ENCODE results near the gene MYL10.
"Not testable (repeated sequence)": the region's sequence is repeated elsewhere in the genome, so short reads cannot be mapped to it uniquely, and the experiment has no call there.

Gene MYL10

GRCh38 chr7:101650579-101651081 lies 21.5 kb upstream of the MYL10 start:
- no peak for DNase-seq

- not testable (repeated sequence) for DNase-seq
These were observed 18.8 kb upstream of the MYL10 start for GRCh38 chr7:101647876-101648275.

- no peak for DNase-seq
These were observed 16.9 kb upstream of the MYL10 start for GRCh38 chr7:101645951-101646350.

DNA sequence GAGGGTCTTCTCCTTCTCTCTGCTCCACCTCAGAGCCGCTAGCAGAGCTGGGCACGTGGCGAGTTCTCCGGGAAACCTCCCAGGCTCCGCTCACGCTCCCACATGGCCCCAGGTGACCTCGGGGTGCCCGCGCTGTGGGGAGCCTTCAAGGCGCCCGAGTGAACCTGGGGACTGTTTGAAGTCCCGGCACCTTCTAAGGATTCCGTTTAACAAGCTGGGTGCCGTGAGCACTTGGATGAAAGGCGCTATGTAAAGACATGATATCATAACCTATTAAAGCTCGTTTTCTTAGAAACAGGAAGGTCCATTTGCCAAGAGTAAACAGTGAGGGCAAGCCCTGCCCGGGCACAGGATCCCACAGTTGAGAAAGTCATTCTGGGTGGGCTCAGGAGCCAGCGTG lies 15.8 kb upstream of the MYL10 start:
- DNase-seq = no peak

DNA sequence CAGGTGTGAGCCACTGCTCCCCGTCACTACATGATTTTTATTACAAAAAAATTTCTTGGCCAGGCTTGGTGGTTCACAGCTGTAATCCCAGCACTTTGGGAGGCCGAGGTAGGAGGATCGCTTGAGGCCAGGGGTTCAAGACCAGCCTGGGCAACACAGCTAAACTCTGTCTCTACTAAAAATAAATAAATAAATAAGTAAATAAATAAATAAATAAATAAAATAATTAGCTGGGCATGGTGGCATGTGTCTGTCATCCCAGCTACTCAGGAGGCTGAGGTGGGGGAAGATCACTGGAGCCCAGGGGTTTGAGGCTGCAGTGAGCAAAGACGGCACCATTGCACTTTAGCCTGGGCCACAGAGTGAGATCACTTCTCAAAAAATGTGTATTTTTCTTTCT lies 10.0 kb upstream of the MYL10 start:
- not testable (repeated sequence) for DNase-seq

DNA sequence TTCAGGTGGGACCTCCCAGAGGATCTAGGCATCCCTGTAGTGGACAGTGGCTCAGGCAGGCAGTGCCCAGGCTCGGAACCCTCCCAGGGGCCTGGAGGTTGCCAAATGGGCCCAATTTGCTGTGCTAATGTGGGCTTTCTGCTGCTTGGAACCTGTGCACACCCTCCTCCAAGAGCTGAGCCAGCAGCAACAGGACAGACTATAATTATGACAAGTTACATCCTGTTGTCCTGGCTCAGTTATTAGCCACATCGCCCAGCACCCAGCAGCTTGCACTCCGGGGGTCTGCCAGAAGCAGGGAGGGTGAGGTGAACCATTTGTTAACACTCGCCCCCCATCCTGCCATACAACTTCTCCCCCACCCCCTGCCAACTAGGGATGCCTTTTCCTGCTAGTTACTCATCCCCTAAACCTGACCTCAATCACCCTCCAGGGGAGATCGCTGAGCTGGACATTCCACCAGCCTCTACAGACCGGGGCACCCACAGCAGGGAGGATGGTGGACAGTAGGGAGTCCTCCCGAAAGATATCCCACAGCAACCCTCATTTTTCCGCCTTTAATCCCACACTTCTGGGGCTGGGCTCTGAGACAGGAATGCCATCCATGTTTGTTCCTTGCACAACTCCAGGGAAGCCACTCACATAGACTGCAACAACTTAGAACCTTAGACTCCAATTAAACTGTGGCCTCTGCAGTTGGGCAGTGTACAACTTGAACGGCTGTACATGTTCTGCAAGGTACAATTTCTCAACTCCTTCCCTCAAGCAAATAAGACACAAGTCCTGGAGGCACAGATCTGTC lies 7.9 kb upstream of the MYL10 start:
- DNase-seq = no peak

DNA sequence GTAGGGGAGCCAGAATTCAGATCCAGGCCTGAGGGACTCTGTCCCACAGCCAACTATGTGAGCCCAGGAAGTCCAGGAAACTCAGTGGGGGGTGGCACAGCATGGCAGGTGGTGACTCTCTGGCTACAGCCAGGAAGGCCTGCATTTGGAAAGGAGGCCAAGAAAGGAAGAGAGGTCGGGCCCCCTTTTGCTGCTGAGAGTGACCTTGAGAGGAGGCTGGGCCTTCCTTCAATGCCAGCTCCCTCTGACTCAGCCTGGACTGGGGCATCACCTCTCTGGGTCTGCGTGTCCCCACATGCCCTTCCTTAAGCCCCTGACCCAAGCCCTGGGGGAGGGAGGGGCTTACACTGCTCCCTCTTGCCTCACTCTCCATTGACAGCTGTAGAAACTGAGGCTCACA lies 6.4 kb upstream of the MYL10 start:
- no peak for DNase-seq

- DNase-seq = no peak
These were observed 5.2 kb upstream of the MYL10 start for GRCh38 chr7:101634196-101634717.

DNA sequence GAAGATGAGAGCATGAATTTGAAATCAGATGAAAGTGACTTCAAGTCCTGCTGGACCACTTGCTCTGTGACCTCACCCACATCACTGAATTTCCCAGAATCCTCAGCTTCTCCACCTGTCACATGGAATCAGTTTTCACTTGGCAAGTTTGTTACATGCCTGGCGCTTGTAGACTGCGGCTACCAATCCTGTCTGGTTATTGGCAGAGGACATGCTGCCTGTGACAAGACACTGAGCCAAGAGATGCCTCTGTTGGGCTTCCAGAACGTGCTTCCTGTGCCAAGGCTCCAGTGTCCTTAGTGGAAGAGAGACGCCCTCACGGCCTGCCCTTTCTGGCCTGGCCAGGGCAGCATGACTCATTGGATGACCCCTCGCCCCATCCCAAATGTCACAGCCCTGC lies 4.4 kb upstream of the MYL10 start:
- DNase-seq = no peak

DNA sequence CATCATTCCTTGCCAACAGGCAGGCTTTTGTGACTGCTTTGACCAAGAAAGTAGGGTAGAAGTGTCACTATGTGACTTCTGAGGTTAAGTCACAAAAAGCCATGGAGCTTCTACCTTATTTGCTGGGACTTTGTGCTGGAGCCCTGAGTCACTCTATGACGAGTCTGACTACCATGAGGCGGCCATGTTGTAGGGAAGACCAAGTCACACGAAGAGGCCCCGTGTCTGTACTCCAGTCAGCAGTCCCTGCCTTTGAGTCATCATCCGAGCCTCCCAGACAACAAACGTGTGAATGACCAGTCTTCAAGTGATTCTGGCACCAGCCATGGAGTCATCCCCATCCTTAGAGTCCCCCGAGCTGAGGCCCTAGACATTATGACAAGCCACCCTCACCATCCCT lies 3.5 kb upstream of the MYL10 start:
- no peak for DNase-seq

DNA sequence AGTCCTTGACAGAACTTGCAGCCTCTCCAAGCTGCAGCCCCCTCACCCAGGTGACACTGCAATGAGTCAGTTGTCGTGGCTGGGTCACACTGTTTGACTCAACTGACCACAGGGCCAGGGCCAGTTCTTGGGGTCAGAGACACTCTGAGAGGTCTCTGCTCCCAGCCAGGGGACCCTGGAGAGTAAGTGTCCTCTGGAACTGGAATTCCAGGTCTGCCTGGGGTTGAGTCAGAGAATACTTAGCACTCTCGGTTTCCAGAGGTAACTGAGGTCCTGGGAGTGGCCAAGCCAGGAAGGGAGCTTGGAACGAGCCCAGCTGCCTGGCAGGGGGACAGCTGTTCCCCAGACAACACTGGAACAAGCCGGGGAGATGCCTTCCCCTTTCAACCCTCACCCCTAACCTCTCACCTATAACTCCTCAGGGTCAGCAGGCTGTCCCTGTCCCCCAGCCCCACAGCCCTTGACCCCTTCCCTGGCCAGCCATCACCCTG lies 2.2 kb upstream of the MYL10 start:
- no peak for DNase-seq

GRCh38 chr7:101630591-101630990 lies 1.5 kb upstream of the MYL10 start:
- no peak for DNase-seq

DNA sequence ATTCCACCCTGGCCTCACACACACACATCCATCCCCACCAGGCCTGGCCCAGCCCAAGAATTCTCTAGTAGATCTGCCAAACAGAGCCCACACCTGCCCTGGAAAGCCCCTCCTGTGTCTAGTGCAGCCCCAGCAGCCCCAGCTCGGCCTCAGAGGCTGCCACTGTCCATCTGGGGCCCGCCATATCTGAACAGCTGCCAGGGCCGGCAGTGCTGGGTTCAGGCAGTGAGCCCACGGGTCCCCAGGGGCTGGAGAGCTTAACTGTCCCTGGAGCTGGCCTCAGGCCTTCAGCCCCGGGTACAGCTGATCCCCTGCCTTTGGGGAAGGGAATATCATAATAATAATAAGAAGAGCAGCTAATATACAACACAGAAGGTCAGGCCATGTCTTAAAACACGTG lies 574 bp downstream of the MYL10 start:
- DNase-seq = no peak

GRCh38 chr7:101626758-101627157 lies 2.3 kb downstream of the MYL10 start:
- no peak for DNase-seq

DNA sequence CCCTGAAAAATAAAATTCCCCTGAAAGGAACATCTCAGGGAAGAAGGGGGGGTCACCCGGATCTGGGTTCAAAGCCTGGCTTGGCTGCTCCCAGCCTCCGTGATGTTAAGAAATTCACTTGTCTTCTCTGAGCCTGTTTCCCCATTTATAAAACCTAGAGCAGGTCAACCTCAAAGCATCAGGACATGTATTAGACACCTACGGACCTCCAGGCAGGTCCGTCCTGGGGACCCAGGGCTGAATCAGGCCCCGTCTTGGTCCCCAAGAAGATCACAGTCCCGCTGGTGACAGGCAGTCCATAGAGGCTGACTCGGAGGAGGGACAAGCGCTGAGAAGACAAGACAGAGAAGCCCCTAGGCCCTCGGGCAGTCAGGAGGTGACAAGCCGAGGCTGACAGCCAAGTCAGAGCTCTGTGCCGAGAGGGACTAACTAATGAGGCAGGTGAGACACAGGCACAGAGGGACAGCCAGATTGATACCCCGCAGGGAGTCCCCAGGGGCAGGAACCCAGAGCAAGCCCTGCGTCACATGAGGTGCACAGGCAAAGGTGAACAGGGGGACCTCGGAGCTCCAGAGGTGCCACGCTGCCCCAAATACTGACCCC lies 2.9 kb downstream of the MYL10 start:
- DNase-seq = no peak

- DNase-seq = no peak
These were observed 3.9 kb downstream of the MYL10 start for GRCh38 chr7:101625031-101625791.

GRCh38 chr7:101624246-101625001 lies 4.7 kb downstream of the MYL10 start:
- DNase-seq = no peak

- DNase-seq = no peak
These were observed 6.4 kb downstream of the MYL10 start for GRCh38 chr7:101622609-101623173.

GRCh38 chr7:101620991-101621390 lies 8.1 kb downstream of the MYL10 start:
- no peak for DNase-seq

- no peak for DNase-seq
These were observed 8.7 kb downstream of the MYL10 start for GRCh38 chr7:101620395-101620794.

- DNase-seq = no peak
These were observed 10.2 kb downstream of the MYL10 start for GRCh38 chr7:101618916-101619315.

DNA sequence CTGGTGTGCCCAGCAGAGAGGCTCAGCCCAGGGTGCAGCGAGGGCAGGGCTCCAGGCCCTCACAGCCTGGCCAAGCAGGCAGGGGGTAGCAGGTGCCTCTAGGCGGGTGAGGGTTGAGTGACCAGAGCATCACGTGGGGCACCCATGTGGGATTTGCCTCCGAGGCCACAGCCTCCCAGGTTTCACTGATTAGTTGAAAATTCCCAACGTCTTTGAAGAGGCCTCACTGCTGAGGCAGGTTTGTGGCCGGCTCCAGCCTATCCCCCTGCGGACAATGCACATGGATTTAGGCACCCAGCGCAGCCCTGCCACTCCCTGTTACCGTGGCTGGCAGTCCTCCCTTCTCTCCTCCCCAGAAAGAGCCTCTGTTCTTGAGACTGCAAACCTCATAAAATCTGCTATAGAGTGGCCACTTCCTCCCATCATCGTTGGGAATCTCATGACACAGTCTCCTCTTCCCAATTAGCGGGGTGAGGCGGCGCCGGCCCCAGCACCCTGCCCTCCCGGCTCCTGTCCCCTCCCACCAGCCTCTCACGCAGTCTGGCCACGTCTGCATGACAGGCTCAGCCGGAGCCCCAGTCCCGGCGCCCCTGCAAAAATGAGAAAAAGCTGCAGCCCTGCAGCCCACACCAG lies 10.8 kb downstream of the MYL10 start:
- no peak for DNase-seq
